K562 (cell line): ENCODE results near the gene SMIM10.

Experiments
- BCL6 ChIP-seq: fragments of 250-450 bp; sonication (Bioruptor Pico); IDR thresholded peaks from 2 replicates; pipeline ENCODE4 v1.4.0; 2020
- FOXJ3 ChIP-seq: sonication (generic); formaldehyde crosslinking; IDR thresholded peaks from 2 replicates; pipeline ENCODE4 v1.4.0; 2020; ENCODE audit warnings: mild to moderate bottlenecking, missing genetic modification reagents
- HCFC1 ChIP-seq: IDR thresholded peaks from 2 replicates; pipeline ENCODE4 v1.6.1; 2012; ENCODE audit warnings: low read depth, low read length, improper control_type of control experiment
- KAT8 ChIP-seq: fragments of 450-650 bp; IDR thresholded peaks from 2 replicates; pipeline ENCODE4 v1.6.1; 2016; ENCODE audit warnings: low read depth, mild to moderate bottlenecking
- SAP30 ChIP-seq: fragments of 200-600 bp; sonication (generic); IDR thresholded peaks from 2 replicates; pipeline ENCODE4 v1.6.1; 2012; ENCODE audit warnings: borderline replicate concordance, low read depth, mild to moderate bottlenecking, moderate library complexity, low read length, control low read depth, inconsistent platforms; ENCODE audit not compliant: insufficient read depth, poor library complexity, severe bottlenecking
- SIN3A ChIP-seq, 2 experiments: fragments of 150-350 bp in 1 of 2; IDR thresholded peaks; 2 replicates each; pipeline ENCODE4 v1.6.1; 2011 to 2016; ENCODE audit warnings: borderline replicate concordance in 2 of 2, low read depth in 2 of 2, low read length in 2 of 2, mild to moderate bottlenecking in 2 of 2, moderate library complexity in 2 of 2; ENCODE audit not compliant: control insufficient read depth in 1 of 2
- TCF7L2 ChIP-seq: fragments of 150-350 bp; IDR thresholded peaks from 2 replicates; pipeline ENCODE4 v1.6.1; 2016; ENCODE audit warnings: low read depth, mild to moderate bottlenecking, low read length, moderate library complexity
- XRCC5 ChIP-seq: fragments of 200-400 bp; formaldehyde crosslinking; IDR thresholded peaks from 2 replicates; pipeline ENCODE4 v1.6.1; 2017; ENCODE audit warnings: low read depth, mild to moderate bottlenecking, low read length
- ZC3H11A ChIP-seq: IDR thresholded peaks from 2 replicates; pipeline ENCODE4 v1.6.1; 2012; ENCODE audit warnings: low read depth, low read length, improper control_type of control experiment
- ZC3H4 ChIP-seq: sonication (generic); formaldehyde crosslinking; IDR thresholded peaks from 2 replicates; pipeline ENCODE4 v1.9.0; 2021; ENCODE audit warnings: missing genetic modification reagents, borderline replicate concordance
- ZFX ChIP-seq: sonication (generic); formaldehyde crosslinking; IDR thresholded peaks from 2 replicates; pipeline ENCODE4 v1.8.0; 2022; ENCODE audit warnings: mild to moderate bottlenecking, missing genetic modification reagents, moderate library complexity
- TF ChIP-seq, protein P1 (sequence below): sonication (generic); formaldehyde crosslinking; IDR thresholded peaks from 2 replicates; pipeline ENCODE4 v1.8.1; 2022; ENCODE audit warnings: missing genetic modification reagents

- TF ChIP-seq TCF7L2 = no peak
- no peak for TF ChIP-seq SAP30
- no peak for TF ChIP-seq XRCC5
- TF ChIP-seq FOXJ3 (CRISPR knock-in tag) = no peak
- no peak for TF ChIP-seq ZC3H4 (CRISPR knock-in tag)
- TF ChIP-seq, protein P1, sequence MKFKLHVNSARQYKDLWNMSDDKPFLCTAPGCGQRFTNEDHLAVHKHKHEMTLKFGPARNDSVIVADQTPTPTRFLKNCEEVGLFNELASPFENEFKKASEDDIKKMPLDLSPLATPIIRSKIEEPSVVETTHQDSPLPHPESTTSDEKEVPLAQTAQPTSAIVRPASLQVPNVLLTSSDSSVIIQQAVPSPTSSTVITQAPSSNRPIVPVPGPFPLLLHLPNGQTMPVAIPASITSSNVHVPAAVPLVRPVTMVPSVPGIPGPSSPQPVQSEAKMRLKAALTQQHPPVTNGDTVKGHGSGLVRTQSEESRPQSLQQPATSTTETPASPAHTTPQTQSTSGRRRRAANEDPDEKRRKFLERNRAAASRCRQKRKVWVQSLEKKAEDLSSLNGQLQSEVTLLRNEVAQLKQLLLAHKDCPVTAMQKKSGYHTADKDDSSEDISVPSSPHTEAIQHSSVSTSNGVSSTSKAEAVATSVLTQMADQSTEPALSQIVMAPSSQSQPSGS = no peak
- TF ChIP-seq ZFX (CRISPR knock-in tag) = no peak
- TF ChIP-seq ZC3H11A = no peak
- no peak for TF ChIP-seq SIN3A (IDR thresholded peaks at IDR 0.05; ENCODE audit: borderline replicate concordance in 2 of 2, control insufficient read depth in 1 of 2, low read depth in 2 of 2, low read length in 2 of 2)
- TF ChIP-seq KAT8 = no peak
- TF ChIP-seq HCFC1 = no peak
- TF ChIP-seq BCL6 (CRISPR knock-in tag) = no peak
Measured at GRCh38 chrX:134969726-134970125, 21.1 kb upstream of the SMIM10 start.
